ENCODE measurements around the gene INSRR.

INSRR gene

DNA sequence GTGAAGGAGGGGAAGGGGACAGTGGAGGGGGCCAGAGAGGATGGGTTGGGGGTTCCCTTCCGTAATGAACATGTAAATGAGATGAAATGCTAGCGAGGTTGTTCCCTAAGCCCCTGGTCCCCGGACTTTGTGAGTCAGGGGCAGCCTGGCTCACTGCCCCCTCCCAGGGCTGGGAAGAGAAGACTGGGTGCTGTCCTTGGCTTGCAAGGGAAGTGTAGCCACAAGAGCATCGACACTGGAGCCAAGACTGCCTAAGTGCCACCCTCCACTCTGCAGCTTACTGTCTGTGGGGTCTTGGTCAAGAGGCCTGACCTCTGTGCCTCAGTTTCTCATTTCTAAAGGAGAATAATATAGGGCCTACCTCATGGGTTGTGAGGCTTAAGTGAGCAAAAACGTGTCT is 35.1 kb upstream of the INSRR start:
- no peak for ATAC-seq

DNA sequence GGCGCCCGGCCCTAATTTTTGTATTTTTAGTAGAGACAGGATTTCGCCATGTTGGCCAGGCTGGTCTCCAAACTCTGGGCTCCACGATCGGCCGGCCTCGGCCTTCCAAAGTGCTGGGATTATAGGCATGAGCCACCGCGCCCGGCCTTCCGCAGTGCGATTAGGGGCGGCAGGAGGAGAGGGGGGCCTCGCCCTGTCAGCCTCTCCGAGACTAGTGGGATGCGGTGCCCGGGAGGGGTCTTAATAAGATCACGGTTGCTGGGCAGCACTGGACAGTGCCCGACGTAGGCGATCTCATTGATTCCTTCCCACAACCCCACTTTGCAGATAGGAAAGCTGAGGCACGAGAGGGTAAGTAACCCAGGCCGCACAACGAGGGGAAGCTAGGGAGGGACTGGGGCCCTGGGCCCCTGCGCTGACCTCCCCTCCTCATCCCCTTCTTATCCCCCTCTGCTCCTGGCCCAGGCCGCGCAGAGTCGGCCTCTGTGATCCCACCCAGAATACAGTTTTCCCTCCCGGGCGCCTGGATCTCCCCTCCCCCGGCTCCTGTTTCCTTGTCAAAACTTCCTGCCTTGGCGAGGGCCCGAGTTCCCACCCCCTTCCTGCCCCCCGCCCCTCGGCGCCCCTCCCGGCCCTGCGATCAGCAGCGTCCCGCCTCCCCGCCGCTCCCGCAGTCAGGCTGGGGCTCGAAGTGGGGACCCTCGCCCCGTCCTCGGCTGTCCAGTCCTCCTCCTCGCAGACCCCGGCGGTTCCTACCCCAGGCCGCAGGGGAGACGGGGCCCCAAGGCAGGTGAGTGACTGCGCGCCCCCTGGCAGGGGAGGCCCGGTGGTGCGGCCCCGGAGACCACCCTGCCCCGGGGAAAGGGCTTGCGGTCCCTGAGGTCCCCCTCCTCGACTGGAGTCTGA is 34.4 kb upstream of the INSRR start, which contains the start of gene PEAR1:
TSS of gene PEAR1 (plus strand) at position 671 of the 906 bp plus-strand sequence. CDS start 10,209 bp downstream, outside the sequence.
- no peak for ATAC-seq

DNA sequence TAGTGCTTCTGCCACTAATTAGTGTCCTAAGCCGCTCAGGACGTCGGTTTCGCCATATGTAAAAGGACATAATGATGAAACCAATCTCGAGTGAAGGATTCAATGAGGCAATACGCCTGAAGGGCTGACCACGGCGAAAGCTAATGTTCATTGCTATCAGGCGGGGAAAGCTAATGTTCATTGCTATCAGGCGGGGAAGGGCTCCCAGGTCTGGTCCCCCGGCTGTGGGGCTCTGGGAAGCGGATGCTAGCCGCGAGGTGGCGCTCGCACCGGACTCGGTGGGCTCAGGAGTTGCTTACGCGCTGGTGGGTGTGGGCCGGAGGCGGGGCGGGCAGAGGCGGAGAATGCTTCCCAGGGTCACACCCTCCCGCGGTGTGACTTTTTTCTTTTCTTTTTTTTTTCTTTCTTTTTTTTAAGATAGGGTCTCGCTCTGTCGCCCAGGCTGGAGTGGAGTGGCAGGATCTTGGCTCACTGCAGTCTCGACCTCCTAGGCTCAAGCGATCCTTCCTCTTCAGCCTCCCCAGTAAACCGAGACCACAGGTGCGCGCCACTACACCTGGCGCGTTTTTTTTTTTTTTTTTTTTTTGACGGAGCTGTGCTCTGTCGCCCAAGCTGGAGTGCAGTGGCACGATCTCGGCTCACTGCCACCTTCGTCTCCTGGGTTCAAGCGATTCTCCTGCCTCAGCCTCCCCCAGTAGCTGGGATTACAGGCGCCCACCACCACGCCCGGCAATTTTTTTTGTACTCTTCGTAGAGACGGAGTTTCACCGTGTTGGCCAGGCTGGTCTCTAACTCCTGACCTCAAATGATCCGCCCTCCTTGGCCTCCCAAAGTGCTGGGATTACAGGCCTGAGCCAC is 33.5 kb upstream of the INSRR start:
- ATAC-seq = peak; percentile 95

DNA sequence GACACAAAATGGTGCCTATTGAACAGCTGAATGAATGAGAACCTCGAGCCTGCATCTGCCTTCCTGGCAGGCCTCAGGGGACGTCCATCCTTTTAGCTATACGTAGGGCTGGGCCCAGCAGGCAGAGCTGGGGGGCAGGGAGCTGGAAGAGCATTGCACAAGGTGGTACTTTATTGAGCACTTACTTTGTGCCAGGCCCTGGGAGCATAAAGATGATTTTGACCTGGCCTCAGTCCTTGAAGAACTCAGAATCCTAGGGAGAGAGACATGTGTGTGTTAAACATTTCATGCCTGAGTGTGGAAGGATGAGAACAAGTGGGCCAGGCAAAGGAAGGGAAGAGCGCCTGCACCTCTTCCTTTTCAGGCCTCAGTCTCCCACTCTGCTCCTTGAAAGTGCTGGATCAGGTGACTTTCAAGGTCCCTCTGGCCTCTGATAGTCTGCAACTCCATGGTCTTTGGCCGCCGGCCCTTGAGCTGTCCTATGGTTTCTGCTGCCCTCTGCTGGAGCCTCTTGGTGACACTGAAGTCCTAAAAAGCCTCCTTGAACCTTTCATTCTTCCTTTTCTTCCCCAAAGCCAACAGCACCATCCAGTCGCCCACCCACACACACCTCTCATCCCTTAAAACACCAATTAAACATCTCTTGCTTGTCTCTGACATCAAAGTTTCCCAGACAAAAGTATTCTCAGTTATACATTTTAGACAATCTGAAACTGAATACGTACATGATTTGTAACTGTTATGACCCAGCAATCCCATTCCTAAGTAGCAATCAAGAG is 31.1 kb upstream of the INSRR start:
- no peak for ATAC-seq

DNA sequence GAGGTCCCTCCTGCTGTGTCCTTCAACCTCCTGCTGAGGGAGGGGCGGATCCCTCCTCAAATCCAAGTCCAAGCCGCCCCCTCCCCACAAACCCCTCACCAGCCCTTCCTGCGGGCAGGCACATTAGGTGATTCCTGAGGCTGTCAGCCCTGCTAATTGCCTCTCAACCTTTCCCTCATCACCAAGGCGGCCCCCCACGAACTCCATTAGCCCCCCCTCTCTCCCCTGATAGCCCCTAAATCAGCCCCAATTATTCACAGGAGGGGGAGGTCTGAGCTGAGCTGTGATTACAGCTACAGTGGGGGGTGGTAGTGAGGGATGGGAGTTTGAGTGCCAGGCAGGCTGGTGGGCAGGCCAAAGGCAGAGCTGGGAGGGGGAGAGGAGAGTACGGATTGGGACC is 28.8 kb upstream of the INSRR start:
- no peak for ATAC-seq

DNA sequence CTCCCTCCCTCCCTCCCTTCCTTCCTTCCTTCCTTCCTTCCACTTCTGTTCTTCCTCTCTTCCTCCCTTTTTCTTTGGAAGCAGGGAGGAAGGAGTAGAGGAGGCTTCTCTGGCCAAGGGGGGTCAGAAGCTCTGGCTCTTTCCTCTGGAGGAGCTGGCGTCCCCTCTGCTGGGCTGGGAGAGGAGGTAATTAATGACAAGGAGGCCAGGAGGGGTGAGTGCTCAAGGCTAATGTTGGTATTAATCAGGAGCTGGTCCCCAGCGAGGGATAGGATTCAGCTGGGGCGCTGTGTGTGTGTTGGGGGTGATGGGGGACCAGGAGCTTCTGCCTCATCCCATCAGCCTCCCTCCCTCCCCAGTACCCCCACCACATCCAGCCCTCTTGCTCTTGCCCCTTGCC is 28.4 kb upstream of the INSRR start:
- no peak for ATAC-seq

DNA sequence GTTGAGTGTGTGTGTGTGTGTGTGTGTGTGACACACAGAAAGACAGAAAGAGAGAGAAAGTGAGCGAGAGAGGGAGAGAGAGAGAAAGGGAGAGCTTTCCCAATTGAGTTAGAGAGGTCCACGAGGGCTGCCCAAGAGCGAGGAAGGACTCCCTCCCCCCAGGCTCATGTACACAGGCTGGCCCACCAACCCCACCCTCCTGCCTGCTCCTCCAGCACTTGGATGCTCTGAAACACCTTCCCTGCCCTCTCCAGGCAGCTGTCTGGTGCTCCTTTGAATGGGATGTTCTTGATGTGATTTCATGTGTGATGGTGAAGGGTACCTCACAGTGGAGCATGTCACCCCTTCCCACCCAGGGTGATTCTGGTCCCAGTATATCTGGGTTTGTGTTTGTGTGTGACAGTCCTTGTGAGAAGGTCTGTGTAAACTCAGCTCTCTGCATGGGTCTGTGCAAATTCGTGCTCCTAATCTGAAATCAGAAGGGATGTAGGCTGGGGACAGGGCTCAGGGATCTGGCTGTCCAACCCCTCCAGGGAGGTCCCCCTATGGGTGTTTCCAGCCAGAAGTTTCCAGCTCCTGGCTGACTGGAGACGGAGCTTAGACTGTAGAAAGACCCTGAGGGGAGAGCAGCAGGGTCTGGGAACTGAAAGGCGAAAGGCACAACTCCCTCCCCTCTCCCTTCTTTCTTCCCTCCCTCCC is 27.8 kb upstream of the INSRR start:
- ATAC-seq = no peak

DNA sequence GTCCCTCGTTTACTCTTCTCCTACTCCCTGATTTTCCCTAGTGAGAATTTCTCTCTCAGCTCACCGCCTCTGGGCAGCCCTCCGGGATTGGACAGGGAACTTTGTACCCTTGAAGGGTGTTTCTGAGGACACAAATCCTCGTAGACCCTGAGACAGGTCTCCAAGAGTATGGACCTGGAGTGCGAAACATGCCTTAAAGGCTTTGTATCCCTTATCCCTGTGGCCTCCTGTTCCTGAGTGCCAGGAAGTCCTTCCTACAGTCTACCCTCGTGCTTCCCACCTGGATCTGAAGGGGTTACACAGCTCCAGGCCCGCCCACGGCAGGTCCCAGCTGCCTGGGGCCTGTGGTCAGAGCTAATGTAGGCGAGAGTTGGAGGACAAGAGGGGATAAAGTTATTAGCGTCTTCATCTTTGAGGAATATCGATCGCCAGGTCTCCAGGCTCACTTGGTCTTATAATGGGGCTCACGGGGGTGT is 27.0 kb upstream of the INSRR start:
- no peak for ATAC-seq

DNA sequence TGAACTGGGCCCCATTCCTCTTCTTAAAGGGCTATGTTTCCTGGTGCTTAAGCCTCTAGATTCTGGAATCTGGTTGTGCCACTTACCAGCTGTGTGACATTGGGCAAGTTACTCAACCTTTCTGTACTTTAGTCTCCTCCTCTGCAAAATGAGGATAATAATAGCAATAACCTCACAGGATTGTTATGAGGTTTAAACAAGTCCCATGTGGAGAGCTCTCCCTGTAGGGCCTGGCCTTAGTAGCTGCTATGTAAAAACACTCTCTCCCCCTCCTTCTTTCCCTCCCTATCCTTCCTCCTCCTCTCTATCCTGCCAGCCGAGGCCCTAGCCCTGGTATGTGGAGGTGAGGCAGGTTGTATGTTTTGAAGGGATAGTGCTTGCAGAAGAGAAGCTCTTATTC is 26.4 kb upstream of the INSRR start:
- ATAC-seq = no peak

DNA sequence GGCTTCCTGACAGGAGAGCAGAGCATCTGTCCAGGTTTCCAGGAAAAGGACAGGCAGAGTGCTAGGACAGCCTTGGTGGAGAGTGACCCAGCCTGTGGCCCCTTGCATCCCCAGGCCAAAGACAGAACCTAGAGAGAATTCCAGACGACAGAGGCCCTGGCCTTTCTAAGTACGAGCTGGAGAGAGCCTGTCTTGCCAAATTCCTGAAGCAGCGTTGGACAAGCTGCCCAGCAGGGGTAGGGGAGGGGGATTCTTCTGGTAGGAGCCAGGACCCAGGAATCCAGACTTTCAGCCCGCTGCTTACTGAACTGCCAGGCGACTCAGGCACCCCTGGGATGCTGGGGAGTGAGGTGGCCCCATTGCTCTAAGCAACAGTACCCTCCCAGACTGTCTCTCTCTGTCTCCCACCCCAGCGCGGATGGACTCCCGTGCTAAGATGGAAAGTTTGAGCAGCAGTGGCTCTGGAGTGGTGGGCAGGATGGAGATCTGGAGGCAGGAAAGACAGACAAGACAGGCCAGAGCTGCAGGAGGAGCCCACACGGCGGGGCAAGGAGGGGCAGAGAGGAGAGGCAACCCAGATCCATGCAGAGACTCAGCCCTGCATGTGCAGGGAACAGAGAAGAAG is 25.8 kb upstream of the INSRR start:
- ATAC-seq = no peak

DNA sequence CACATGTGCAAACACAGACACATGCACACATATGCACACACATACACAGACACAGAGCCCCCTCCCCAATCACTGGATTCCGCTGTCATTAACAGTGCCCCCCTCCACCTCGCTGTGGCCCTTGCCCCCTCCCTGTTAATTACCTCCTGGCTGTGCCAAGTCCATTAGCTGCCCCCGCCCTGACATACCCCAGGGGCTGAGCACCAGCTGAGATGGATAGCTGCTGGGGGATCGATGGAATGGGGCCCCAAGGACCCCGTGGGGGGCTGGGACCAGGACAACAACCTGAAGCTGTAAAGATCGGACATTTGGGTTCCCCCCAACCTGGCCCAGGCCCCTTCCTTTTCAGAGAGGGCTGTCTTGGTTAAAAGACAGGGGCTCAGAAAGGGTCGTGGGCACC is 25.0 kb upstream of the INSRR start:
- no peak for ATAC-seq

DNA sequence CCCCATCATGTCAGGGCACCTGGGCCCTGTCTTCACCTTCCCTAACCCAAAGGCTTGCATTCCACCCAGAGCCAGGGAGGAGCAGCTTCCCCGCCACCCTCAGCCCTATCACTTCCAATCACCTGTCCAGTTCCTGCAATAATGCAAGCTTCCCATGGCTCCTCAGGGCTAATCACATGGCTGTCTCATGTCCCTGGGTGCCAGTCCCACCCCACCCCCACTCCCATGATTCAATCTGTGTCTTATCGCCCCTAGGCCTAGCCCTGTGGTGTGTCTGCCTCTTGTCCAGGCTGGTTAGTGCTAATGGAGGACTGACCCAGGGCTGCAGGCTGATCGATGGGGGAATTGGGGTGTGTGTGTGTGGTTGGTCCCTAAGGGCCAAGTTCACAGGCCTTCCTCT is 23.6 kb upstream of the INSRR start:
- ATAC-seq = no peak

DNA sequence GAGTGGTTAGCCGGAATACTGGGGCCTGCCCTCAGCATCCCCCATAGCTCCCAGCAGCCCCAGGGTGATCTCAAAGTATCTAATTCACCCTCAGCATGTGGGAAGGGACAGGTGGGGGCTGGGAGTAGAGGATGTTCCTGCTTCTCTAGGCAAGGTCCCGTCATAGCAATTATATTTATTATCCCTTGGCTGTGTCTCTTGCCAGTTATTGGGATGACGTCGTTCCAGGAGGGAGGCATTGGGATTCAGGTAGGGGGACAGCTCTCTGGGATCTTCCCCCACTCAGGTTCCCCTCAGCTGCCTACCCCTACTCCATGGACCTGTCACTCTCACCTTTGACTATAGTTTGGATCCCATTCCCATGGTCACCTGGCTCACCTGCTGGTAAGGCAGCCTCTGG is 22.7 kb upstream of the INSRR start:
- ATAC-seq = no peak

DNA sequence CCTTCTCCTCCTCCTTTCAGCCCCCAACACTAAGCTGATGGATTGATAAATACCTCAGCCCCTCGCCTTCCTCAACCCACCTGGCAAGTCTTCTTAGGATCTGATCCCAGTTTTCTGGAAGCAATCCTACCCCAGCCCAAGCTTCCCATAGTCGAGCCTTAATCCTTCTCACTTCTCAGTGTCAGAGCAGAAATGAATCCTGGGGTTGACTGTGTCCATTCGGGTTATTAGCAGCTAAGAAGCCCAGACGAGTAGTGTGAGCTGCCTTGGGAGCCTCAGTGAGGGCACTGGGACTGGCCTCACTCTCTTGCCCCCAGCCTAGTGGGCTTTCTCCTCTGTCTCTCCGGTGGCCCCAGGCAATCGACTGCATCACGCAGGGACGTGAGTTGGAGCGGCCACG is 22.2 kb upstream of the INSRR start:
- no peak for ATAC-seq

DNA sequence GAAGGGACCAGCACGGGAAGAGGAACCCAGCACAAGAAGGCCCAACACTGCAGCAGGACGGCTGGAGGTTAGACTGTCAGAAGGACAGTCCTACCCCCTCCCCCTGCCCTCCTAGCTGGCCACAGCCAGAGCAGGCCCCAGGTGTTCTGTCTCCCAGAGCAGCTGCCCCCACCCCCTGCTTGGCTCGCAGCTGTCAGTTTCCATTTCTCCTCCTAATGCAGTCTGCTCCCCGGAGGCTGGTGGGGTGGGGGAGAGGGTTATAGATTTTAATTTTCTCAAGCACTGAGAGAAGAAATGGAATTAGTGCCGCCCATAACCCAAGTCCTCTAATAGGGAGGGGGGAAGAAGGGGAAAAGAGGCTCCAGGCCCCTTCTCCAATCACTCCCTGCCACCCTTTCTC is 21.6 kb upstream of the INSRR start:
- ATAC-seq = no peak

DNA sequence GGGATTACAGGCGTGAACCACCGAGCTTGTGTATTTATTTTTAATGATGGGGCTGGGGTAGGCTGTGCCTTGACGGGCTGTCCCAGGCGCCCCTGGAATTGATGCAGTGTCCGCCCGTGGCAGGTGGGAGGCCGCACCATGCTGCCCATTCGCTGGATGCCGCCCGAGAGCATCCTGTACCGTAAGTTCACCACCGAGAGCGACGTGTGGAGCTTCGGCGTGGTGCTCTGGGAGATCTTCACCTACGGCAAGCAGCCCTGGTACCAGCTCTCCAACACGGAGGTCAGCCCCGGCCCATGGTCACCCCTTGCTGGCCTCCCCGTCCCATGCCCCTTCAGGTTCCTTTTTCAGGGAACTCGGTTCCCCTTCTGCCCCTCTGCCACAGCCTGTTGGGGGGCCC is 21.0 kb upstream of the INSRR start:
- ATAC-seq = no peak

DNA sequence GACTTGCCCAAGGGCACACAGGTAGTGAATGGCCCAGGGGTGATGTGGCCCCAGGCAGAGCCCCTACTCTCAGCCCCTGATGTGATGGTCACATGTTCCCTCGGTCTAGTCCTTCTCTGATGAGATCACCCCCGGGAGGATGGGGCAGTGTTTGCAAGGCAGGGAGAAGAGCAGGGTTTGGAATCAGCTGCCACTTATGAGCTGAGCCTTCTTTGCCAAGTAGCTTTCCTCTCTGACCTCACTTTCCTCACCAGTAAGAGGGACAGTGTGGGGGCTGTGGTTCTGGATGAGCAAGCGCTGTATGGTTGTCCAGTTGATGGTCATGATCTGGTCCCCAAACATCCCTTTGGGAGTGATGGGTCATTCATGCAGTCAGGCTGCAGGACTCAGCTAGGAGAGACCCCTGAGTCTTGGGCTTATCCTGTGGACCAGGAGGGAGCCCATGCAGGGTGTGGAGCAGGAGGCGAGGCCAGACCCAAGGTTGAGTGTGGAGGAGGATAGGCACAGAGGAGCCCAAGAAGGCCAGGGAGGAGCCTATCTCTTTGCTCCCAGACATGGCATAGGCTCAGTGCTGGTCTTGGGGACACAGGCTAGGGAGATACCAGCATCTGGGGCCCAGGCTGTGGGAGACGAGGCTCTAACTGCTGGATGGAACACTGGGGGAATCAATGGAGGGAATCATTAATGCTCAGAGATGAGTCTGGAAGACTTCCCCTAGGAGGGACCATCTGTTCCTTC is 18.7 kb upstream of the INSRR start:
- no peak for ATAC-seq

DNA sequence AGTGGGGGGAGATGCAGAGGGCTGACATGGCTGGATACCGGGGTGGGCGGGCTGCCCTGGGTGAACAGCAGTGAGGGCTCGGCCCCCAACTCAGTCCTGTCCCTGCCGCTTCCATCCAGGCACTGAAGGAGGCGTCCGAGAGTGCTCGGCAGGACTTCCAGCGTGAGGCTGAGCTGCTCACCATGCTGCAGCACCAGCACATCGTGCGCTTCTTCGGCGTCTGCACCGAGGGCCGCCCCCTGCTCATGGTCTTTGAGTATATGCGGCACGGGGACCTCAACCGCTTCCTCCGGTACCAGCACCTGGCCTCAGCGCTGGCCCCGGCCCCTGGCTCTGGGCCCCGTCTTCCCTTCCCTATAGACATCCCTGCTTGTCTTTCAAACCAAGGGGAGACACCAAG is 17.4 kb upstream of the INSRR start:
- ATAC-seq = no peak

DNA sequence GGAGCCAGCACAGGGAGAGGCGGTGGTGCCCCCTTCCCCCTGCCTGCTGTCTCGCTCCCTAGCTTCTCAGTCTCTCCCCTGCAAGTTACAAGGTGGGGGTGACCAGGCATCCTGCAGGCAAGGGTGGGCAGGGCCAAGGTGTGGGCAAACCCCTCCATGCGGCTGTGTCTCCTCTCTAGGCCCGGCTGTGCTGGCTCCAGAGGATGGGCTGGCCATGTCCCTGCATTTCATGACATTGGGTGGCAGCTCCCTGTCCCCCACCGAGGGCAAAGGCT is 16.4 kb upstream of the INSRR start:
- no peak for ATAC-seq

DNA sequence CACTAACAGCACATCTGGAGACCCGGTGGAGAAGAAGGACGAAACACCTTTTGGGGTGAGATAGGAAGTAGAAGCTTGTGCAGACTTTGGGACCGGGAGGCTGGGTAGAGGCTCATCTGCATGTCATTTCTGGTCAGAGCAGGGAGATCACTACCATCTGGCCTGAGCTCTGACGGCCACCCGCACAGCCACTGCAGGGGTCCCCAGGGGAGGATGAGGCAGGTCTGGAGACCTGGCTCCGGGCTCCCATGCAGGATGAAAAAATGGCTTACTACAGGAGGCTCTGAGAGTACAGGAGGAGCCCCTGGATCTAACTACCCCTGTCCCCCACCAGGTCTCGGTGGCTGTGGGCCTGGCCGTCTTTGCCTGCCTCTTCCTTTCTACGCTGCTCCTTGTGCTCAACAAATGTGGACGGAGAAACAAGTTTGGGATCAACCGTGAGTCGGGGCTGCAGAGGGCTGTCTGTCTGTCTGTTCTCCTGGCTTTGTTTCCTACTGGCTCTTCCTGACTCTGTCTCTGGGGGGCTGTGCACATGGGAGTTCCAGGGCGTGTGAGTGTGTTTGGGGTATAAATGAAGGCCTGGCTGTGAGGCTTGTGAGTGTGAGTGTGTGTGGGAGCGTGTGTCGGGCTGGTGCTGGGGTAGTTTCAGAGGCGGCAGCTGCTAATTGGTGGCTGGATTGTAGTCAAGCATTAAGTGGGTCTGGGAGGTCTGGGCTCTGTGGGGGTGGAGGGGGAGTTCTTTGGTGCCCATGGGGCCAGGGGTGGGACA is 15.8 kb upstream of the INSRR start:
- no peak for ATAC-seq

DNA sequence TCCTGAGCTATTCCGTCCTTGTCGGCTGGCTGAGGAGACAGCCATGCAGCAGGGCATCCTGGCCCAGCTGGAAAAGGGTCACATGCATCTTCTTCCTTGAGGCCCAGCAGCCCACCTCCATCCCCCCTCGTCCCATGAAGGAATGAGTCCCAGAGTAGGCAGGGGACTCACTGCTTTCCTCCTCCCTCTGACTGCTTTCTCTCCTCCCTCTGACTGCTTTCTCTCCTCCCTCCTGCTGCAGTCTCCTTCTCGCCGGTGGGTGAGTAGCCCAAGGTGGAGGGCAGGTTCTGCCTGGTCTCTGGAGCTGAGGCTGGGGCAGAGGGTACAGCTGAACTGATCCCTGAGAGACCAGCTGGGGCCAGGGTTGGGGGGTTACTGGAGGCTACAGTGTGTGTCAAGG is 15.2 kb upstream of the INSRR start:
- ATAC-seq = no peak
